ENCODE measurements around the gene FAIM2.
"Not testable (repeated sequence)": the region's sequence is repeated elsewhere in the genome, so short reads cannot be mapped to it uniquely, and the experiment has no call there.

Gene FAIM2

GRCh38 chr12:49867570-49868341, 35.9 kb downstream of the FAIM2 start:
- no peaks in the 10 kb centered on the region for H3K9me3 ChIP-seq (ENCODE audit: insufficient read depth, low read depth, low read length)
- H3K9ac ChIP-seq (ENCODE audit: low read depth, low read length), result no peak overlapping the region
- WGBS, result 85% methylated on average over 11 of the region's 11 CpGs
- no peaks in the 10 kb centered on the region for H3K36me3 ChIP-seq (ENCODE audit: insufficient read depth, low read length)
- no peak overlapping the region for H3K4me3 ChIP-seq (ENCODE audit: low read length)
- no peaks in the 10 kb centered on the region for H3K4me1 ChIP-seq (ENCODE audit: insufficient read depth, low read length)
- no peak overlapping the region for H3K27ac ChIP-seq (ENCODE audit: low read depth, low read length)
- no peaks in the 10 kb centered on the region for H3K27me3 ChIP-seq (ENCODE audit: insufficient read depth, low read length)

- H3K36me3 ChIP-seq (ENCODE audit: insufficient read depth, low read length), result no peaks in the 10 kb centered on the region
- H3K4me3 ChIP-seq (ENCODE audit: low read length), result no peak overlapping the region
- H3K27ac ChIP-seq (ENCODE audit: low read depth, low read length), result no peak overlapping the region
- WGBS, result 46% methylated on average over 19 of the region's 19 CpGs
- H3K4me1 ChIP-seq (ENCODE audit: insufficient read depth, low read length), result no peaks in the 10 kb centered on the region
- no peaks in the 10 kb centered on the region for H3K9me3 ChIP-seq (ENCODE audit: insufficient read depth, low read depth, low read length)
- H3K9ac ChIP-seq (ENCODE audit: low read depth, low read length), result no peak overlapping the region
- no peaks in the 10 kb centered on the region for H3K27me3 ChIP-seq (ENCODE audit: insufficient read depth, low read length)
Measured at GRCh38 chr12:49866859-49867569, 36.7 kb downstream of the FAIM2 start.

GRCh38 chr12:49865782-49866135, 37.9 kb downstream of the FAIM2 start:
- no peaks in the 10 kb centered on the region for H3K36me3 ChIP-seq (ENCODE audit: insufficient read depth, low read length)
- no peak overlapping the region for H3K27ac ChIP-seq (ENCODE audit: low read depth, low read length)
- no peak overlapping the region for H3K4me3 ChIP-seq (ENCODE audit: low read length)
- H3K9me3 ChIP-seq (ENCODE audit: insufficient read depth, low read depth, low read length), result no peaks in the 10 kb centered on the region
- 94% methylated on average over 8 of the region's 8 CpGs for WGBS
- no peak overlapping the region for H3K9ac ChIP-seq (ENCODE audit: low read depth, low read length)
- no peaks in the 10 kb centered on the region for H3K27me3 ChIP-seq (ENCODE audit: insufficient read depth, low read length)
- H3K4me1 ChIP-seq (ENCODE audit: insufficient read depth, low read length), result no peaks in the 10 kb centered on the region

GRCh38 chr12:49865109-49865781, 38.5 kb downstream of the FAIM2 start:
- Histone ChIP-seq H3K27me3 (ENCODE audit: insufficient read depth, low read length) (no peaks in the 10 kb centered on the region), H3K9ac (ENCODE audit: low read depth, low read length) (no peak overlapping the region), H3K4me3 (ENCODE audit: low read length) (no peak overlapping the region), H3K9me3 (ENCODE audit: insufficient read depth, low read depth, low read length) (no peaks in the 10 kb centered on the region), H3K27ac (ENCODE audit: low read depth, low read length) (no peak overlapping the region), H3K4me1 (ENCODE audit: insufficient read depth, low read length) (no peaks in the 10 kb centered on the region), H3K36me3 (ENCODE audit: insufficient read depth, low read length) (no peaks in the 10 kb centered on the region)
- 91% methylated on average over 13 of the region's 13 CpGs for WGBS

GRCh38 chr12:49864798-49865090, 39.0 kb downstream of the FAIM2 start:
- Histone ChIP-seq H3K27ac (ENCODE audit: low read depth, low read length) (no peak overlapping the region), H3K27me3 (ENCODE audit: insufficient read depth, low read length) (no peaks in the 10 kb centered on the region), H3K4me3 (ENCODE audit: low read length) (no peak overlapping the region), H3K9me3 (ENCODE audit: insufficient read depth, low read depth, low read length) (0 out of 2 replicates have a peak, but pooled peaks cover 3% of the 10 kb centered on the region), H3K4me1 (ENCODE audit: insufficient read depth, low read length) (no peaks in the 10 kb centered on the region), H3K36me3 (ENCODE audit: insufficient read depth, low read length) (no peaks in the 10 kb centered on the region), H3K9ac (ENCODE audit: low read depth, low read length) (no peak overlapping the region)
- 85% methylated on average over 2 of the region's 2 CpGs for WGBS

- Histone ChIP-seq H3K36me3 (ENCODE audit: insufficient read depth, low read length) (no peaks in the 10 kb centered on the region), H3K4me1 (ENCODE audit: insufficient read depth, low read length) (no peaks in the 10 kb centered on the region), H3K27me3 (ENCODE audit: insufficient read depth, low read length) (no peaks in the 10 kb centered on the region), H3K9me3 (ENCODE audit: insufficient read depth, low read depth, low read length) (0 out of 2 replicates have a peak, but pooled peaks cover 5% of the 10 kb centered on the region), H3K4me3 (ENCODE audit: low read length) (no peak overlapping the region), H3K27ac (ENCODE audit: low read depth, low read length) (no peak overlapping the region), H3K9ac (ENCODE audit: low read depth, low read length) (no peak overlapping the region)
- WGBS, result 87% methylated on average over 17 of the region's 17 CpGs
Measured at GRCh38 chr12:49863946-49864797, 39.5 kb downstream of the FAIM2 start.

GRCh38 chr12:49860921-49861320, 42.8 kb downstream of the FAIM2 start:
- not testable (repeated sequence) for H3K36me3 ChIP-seq (ENCODE audit: insufficient read depth, low read length); H3K27ac ChIP-seq (ENCODE audit: low read depth, low read length); H3K4me1 ChIP-seq (ENCODE audit: insufficient read depth, low read length); H3K9me3 ChIP-seq (ENCODE audit: insufficient read depth, low read depth, low read length); H3K4me3 ChIP-seq (ENCODE audit: low read length); H3K27me3 ChIP-seq (ENCODE audit: insufficient read depth, low read length); H3K9ac ChIP-seq (ENCODE audit: low read depth, low read length)
- 96% methylated on average over 26 of the region's 31 CpGs for WGBS

GRCh38 chr12:49855890-49856289, 47.8 kb downstream of the FAIM2 start:
- H3K9me3 ChIP-seq (ENCODE audit: insufficient read depth, low read depth, low read length); H3K27ac ChIP-seq (ENCODE audit: low read depth, low read length); H3K36me3 ChIP-seq (ENCODE audit: insufficient read depth, low read length); H3K27me3 ChIP-seq (ENCODE audit: insufficient read depth, low read length); H3K4me3 ChIP-seq (ENCODE audit: low read length); H3K4me1 ChIP-seq (ENCODE audit: insufficient read depth, low read length); H3K9ac ChIP-seq (ENCODE audit: low read depth, low read length): not testable (repeated sequence)
- 95% methylated on average over 4 of the region's 4 CpGs for WGBS

GRCh38 chr12:49854976-49855375, 48.7 kb downstream of the FAIM2 start:
- H3K27ac ChIP-seq (ENCODE audit: low read depth, low read length), result no peak overlapping the region
- H3K9ac ChIP-seq (ENCODE audit: low read depth, low read length), result no peak overlapping the region
- no peaks in the 10 kb centered on the region for H3K36me3 ChIP-seq (ENCODE audit: insufficient read depth, low read length)
- no peak overlapping the region for H3K4me3 ChIP-seq (ENCODE audit: low read length)
- no peaks in the 10 kb centered on the region for H3K4me1 ChIP-seq (ENCODE audit: insufficient read depth, low read length)
- H3K27me3 ChIP-seq (ENCODE audit: insufficient read depth, low read length), result no peaks in the 10 kb centered on the region
- H3K9me3 ChIP-seq (ENCODE audit: insufficient read depth, low read depth, low read length), result 0 out of 2 replicates have a peak, but pooled peaks cover 4% of the 10 kb centered on the region
- WGBS, result 90% methylated on average over 4 of the region's 4 CpGs

GRCh38 chr12:49853671-49854070, 50.0 kb downstream of the FAIM2 start:
- no peak overlapping the region for H3K27ac ChIP-seq (ENCODE audit: low read depth, low read length)
- no peaks in the 10 kb centered on the region for H3K4me1 ChIP-seq (ENCODE audit: insufficient read depth, low read length)
- H3K9me3 ChIP-seq (ENCODE audit: insufficient read depth, low read depth, low read length), result no peaks in the 10 kb centered on the region
- H3K4me3 ChIP-seq (ENCODE audit: low read length), result no peak overlapping the region
- WGBS, result 76% methylated on average over 2 of the region's 2 CpGs
- peaks cover 4% of the 10 kb centered on the region; the same call in 1 of the 2 replicates for H3K27me3 ChIP-seq (ENCODE audit: insufficient read depth, low read length)
- no peak overlapping the region for H3K9ac ChIP-seq (ENCODE audit: low read depth, low read length)
- no peaks in the 10 kb centered on the region for H3K36me3 ChIP-seq (ENCODE audit: insufficient read depth, low read length)

GRCh38 chr12:49847161-49847560, 56.5 kb downstream of the FAIM2 start:
- WGBS, result 89% methylated on average over 1 of the region's 2 CpGs
- Histone ChIP-seq H3K4me1 (ENCODE audit: insufficient read depth, low read length) (no peaks in the 10 kb centered on the region), H3K27me3 (ENCODE audit: insufficient read depth, low read length) (peaks cover 14% of the 10 kb centered on the region; the same call in 1 of the 2 replicates), H3K9ac (ENCODE audit: low read depth, low read length) (no peak overlapping the region), H3K9me3 (ENCODE audit: insufficient read depth, low read depth, low read length) (no peaks in the 10 kb centered on the region), H3K27ac (ENCODE audit: low read depth, low read length) (no peak overlapping the region), H3K36me3 (ENCODE audit: insufficient read depth, low read length) (no peaks in the 10 kb centered on the region), H3K4me3 (ENCODE audit: low read length) (no peak overlapping the region)

Data from HUES64 (cell line).